ENCODE data around the gene PPM1H.

GRCh38 chr12:62730649-62731048 is 204.3 kb downstream of the PPM1H start:
- no peak for TF ChIP-seq CTCF (conservative IDR thresholded peaks at IDR 0.05; ENCODE audit: low read depth, low read length)
- TF ChIP-seq EZH2phosphoT487 (IDR thresholded peaks at IDR 0.05; ENCODE audit: borderline replicate concordance, low read length): no peak
- TF ChIP-seq EZH2 (IDR thresholded peaks at IDR 0.05; ENCODE audit: low read length, unreplicated experiment): no peak
